CD14-positive monocyte (primary cell): ENCODE measurements around the gene DUSP6. TPM values are rescaled to one million over a fixed set of nuclear protein-coding genes. Genes with fewer than 3 reads are reported as not detected.

ENCODE experiments used
- DNase-seq, 3 donors: peaks; one replicate each; pipeline ENCODE4 v3.0.0-alpha.2; 2011 to 2022
- H2AFZ ChIP-seq: 2 replicates; pipeline ENCODE4 v1.6.0; 2012; ENCODE audit warnings: mild to moderate bottlenecking, low read depth, low read length, inconsistent platforms; ENCODE audit not compliant: insufficient read depth, poor library complexity, severe bottlenecking
- H3K27ac ChIP-seq, 2 donors: 1 replicate in 1 of 2; 2 replicates in 1 of 2; pipeline ENCODE4 v1.5.1; 2012 to 2013; ENCODE audit warnings: low read length in 2 of 2, control low read depth in 1 of 2, inconsistent platforms in 1 of 2, low read depth in 1 of 2, mild to moderate bottlenecking in 1 of 2
- H3K27me3 ChIP-seq, 2 donors: one replicate each; pipeline versions ENCODE4 v1.6.0 to v1.6.1; 2011 to 2013; ENCODE audit warnings: low read length in 2 of 2; ENCODE audit not compliant: control insufficient read depth in 2 of 2, insufficient read depth in 2 of 2
- H3K36me3 ChIP-seq, 2 donors: replicated peaks in 1 of 2; 1 replicate in 1 of 2; 2 replicates in 1 of 2; pipeline versions ENCODE4 v1.5.1 to v1.6.1; 2012 to 2013; ENCODE audit warnings: low read length in 2 of 2, control low read depth in 1 of 2, inconsistent platforms in 1 of 2, mild to moderate bottlenecking in 1 of 2; ENCODE audit not compliant: insufficient read depth in 2 of 2, control insufficient read depth in 1 of 2
- H3K4me1 ChIP-seq, 2 donors: 1 replicate in 1 of 2; 2 replicates in 1 of 2; pipeline versions ENCODE4 v1.5.1 to v1.6.1; 2012 to 2013; ENCODE audit warnings: low read length in 2 of 2, control low read depth in 1 of 2, inconsistent platforms in 1 of 2, mild to moderate bottlenecking in 1 of 2, moderate library complexity in 1 of 2; ENCODE audit not compliant: insufficient read depth in 2 of 2, control insufficient read depth in 1 of 2
- H3K4me2 ChIP-seq: replicated peaks from 2 replicates; pipeline ENCODE3; 2012; ENCODE audit warnings: low read length, moderate library complexity, mild to moderate bottlenecking; ENCODE audit not compliant: poor library complexity, severe bottlenecking; ENCODE audit errors: extremely low read depth
- H3K4me3 ChIP-seq, 3 experiments: fragments of 200-600 bp in 1 of 3; sonication (generic) in 1 of 3; replicated peaks in 1 of 3; 1 replicate in 2 of 3; 2 replicates in 1 of 3; pipeline ENCODE4 v1.5.1; 2011 to 2013; ENCODE audit warnings: low read length in 3 of 3, mild to moderate bottlenecking in 3 of 3, control low read depth in 2 of 3, low read depth in 2 of 3, inconsistent platforms in 1 of 3, moderate library complexity in 1 of 3
- H3K79me2 ChIP-seq: 2 replicates; pipeline ENCODE4 v1.6.0; 2012; ENCODE audit warnings: mild to moderate bottlenecking, control low read depth, inconsistent platforms, low read length, moderate library complexity; ENCODE audit not compliant: insufficient read depth
- H3K9ac ChIP-seq: 2 replicates; pipeline ENCODE4 v1.6.0; 2017; ENCODE audit warnings: low read length, mild to moderate bottlenecking; ENCODE audit not compliant: insufficient read depth, poor library complexity, severe bottlenecking
- H3K9me3 ChIP-seq, 2 donors: replicated peaks in 1 of 2; 1 replicate in 1 of 2; 2 replicates in 1 of 2; pipeline versions ENCODE4 v1.5.1 to v1.6.1; 2012 to 2013; ENCODE audit warnings: low read length in 2 of 2, control low read depth in 1 of 2; ENCODE audit not compliant: control insufficient read depth in 1 of 2, insufficient read depth in 1 of 2
- H4K20me1 ChIP-seq: 2 replicates; pipeline ENCODE4 v1.6.0; 2012; ENCODE audit warnings: mild to moderate bottlenecking, low read length, control low read depth, moderate library complexity; ENCODE audit not compliant: insufficient read depth
- H3K27ac Mint-ChIP-seq, 7 donors: one replicate each; pipeline ENCODE4 v1.8.0; 2020; ENCODE audit warnings: mild to moderate bottlenecking in 7 of 7, mixed read lengths in 7 of 7, moderate library complexity in 6 of 7, inconsistent platforms in 2 of 7
- H3K27me3 Mint-ChIP-seq, 3 donors: one replicate each; pipeline ENCODE4 v1.8.0; 2021 to 2022; ENCODE audit warnings: low read depth in 3 of 3, mild to moderate bottlenecking in 3 of 3, mixed read lengths in 3 of 3, moderate library complexity in 3 of 3, inconsistent platforms in 1 of 3
- H3K36me3 Mint-ChIP-seq, 2 donors: one replicate each; pipeline ENCODE4 v1.8.0; 2020; ENCODE audit warnings: mixed read lengths in 2 of 2, inconsistent platforms in 1 of 2, mild to moderate bottlenecking in 1 of 2
- H3K4me1 Mint-ChIP-seq: one replicate; pipeline ENCODE4 v1.8.0; 2020; ENCODE audit warnings: mild to moderate bottlenecking, mixed read lengths
- H3K4me3 Mint-ChIP-seq, 2 donors: one replicate each; pipeline ENCODE4 v1.8.0; 2020; ENCODE audit warnings: mild to moderate bottlenecking in 2 of 2, mixed read lengths in 2 of 2, moderate library complexity in 1 of 2
- H3K9me3 Mint-ChIP-seq, 7 donors: one replicate each; pipeline ENCODE4 v1.8.0; 2020 to 2022; ENCODE audit warnings: mixed read lengths in 7 of 7, mild to moderate bottlenecking in 6 of 7, moderate library complexity in 6 of 7, inconsistent platforms in 2 of 7
- WGBS: methylation state at CpG from one replicate; pipeline ENCODE4 v1.1.5; 2013; ENCODE audit warnings: missing lambda C conversion rate; ENCODE audit not compliant: insufficient coverage; 5-methylcytosine and 5-hydroxymethylcytosine counted together
- intact Hi-C, 2 donors: fragments of 100-400 bp; cut with micrococcal nuclease; formaldehyde crosslinking; loops; one replicate each; pipeline versions ENCODE4 v1.15.0 to v1.15.1; 2023
- polyA plus RNA-seq, 3 donors: library from polyadenylated mRNA; depleted of rRNA in 1 of 3; unstranded in 2 of 3; stranded (reverse) in 1 of 3; fragments of 300-500 nt in 2 of 3; fragments of >200 nt in 1 of 3; fragmentation: Illumina TruSeq in 2 of 3; gene quantifications; 1 replicate in 2 of 3; 2 replicates in 1 of 3; pipeline ENCODE4 v1.2.3, GENCODE V29; 2012 to 2021
- TF ChIP-seq, protein P1 (sequence below): fragments of 200-600 bp; IDR thresholded peaks from one replicate; pipeline ENCODE4 v1.8.0; 2022; ENCODE audit warnings: antibody characterized with exemption, mild to moderate bottlenecking

Gene DUSP6
- polyA plus RNA-seq, 3 donors, result 195 to 880 (median 653) TPM

DNA sequence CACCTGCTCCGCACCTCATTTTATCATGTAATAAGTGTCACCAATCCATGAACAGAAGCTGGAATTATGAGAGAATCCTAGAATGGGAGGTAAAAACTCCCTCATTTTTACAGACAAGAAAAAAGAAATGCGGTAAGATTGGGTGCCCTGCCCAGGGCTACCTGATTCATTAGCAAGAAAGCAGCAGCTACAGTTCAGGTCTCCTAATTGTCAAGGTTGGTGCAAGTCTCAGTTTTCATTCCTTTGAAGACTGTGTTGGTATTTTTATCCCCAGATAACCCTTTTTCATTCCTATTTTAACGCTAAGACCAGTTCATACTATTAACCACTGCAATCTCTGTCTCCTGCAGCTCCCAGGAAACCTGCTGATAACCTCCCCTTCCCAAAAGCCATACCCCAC, 6.9 kb downstream of the DUSP6 start:
- Histone ChIP-seq H3K9ac (no peak overlapping the region), H3K4me2 (peak overlapping the region; percentile 98), H3K4me3 (peak overlapping the region in 1 of 3 experiments; percentile 85), H3K79me2 (peaks cover 32% of the 10 kb centered on the region), H2AFZ (no peak overlapping the region), H3K36me3 (peaks cover 28 to 33% of the 10 kb centered on the region in 2 donors), H3K27ac (peak overlapping the region in 1 of 2 donors; percentile 79), H3K4me1 (peaks cover 50 to 58% of the 10 kb centered on the region in 2 donors), H3K9me3 (no peaks in the 10 kb centered on the region), H3K27me3 (no peaks in the 10 kb centered on the region), H4K20me1 (peaks cover 38% of the 10 kb centered on the region)
- Mint-ChIP-seq H3K36me3 (peaks cover 41 to 45% of the 10 kb centered on the region in 2 donors), H3K4me1 (peaks cover 55% of the 10 kb centered on the region), H3K4me3 (peak overlapping the region in 1 of 2 donors; percentile 83), H3K27ac (peak overlapping the region in 6 of 7 donors; percentile 71 to 95 (median 92)), H3K9me3 (peaks cover 0 to 5% (median 1%) of the 10 kb centered on the region in 7 donors), H3K27me3 (peaks cover 0 to 9% (median 2%) of the 10 kb centered on the region in 3 donors)
- no CpG with 5 or more reads among the region's 3 CpGs for WGBS
- intact Hi-C loops, result loop anchor here in 1 of 2 donors (10.0 kb wide), 1 partner anchor 119 kb away; no protein-coding TSS in a partner anchor
- DNase-seq, result no peak
- TF ChIP-seq, protein P1, sequence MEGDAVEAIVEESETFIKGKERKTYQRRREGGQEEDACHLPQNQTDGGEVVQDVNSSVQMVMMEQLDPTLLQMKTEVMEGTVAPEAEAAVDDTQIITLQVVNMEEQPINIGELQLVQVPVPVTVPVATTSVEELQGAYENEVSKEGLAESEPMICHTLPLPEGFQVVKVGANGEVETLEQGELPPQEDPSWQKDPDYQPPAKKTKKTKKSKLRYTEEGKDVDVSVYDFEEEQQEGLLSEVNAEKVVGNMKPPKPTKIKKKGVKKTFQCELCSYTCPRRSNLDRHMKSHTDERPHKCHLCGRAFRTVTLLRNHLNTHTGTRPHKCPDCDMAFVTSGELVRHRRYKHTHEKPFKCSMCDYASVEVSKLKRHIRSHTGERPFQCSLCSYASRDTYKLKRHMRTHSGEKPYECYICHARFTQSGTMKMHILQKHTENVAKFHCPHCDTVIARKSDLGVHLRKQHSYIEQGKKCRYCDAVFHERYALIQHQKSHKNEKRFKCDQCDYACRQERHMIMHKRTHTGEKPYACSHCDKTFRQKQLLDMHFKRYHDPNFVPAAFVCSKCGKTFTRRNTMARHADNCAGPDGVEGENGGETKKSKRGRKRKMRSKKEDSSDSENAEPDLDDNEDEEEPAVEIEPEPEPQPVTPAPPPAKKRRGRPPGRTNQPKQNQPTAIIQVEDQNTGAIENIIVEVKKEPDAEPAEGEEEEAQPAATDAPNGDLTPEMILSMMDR, result no peak

DNA sequence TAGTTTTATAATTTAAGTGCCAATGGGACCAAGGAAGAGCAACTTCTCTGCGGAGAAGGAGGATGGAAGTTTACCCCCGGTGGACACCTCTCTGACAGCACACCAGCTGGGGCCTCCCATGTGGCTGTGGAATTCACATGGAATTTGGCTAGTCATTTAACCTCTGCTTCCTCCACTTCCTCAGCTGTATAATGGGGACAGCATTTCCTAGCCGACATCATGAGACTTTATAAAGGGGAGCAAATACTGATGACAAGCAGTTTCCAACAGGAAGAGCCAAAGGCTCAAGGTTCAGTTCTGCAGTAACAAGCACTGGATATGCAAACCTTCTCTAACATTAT, 7.5 kb downstream of the DUSP6 start:
- peaks cover 0 to 9% (median 2%) of the 10 kb centered on the region in 3 donors for H3K27me3 Mint-ChIP-seq
- Histone ChIP-seq H2AFZ (no peak overlapping the region), H3K4me3 (peak overlapping the region in 1 of 3 experiments; percentile 8), H3K79me2 (peaks cover 27% of the 10 kb centered on the region), H3K9ac (no peak overlapping the region), H3K9me3 (no peaks in the 10 kb centered on the region), H3K27me3 (no peaks in the 10 kb centered on the region), H3K36me3 (peaks cover 23 to 28% of the 10 kb centered on the region in 2 donors), H3K27ac (no peak overlapping the region), H3K4me2 (peak overlapping the region; percentile 98), H3K4me1 (peaks cover 50 to 57% of the 10 kb centered on the region in 2 donors), H4K20me1 (peaks cover 33% of the 10 kb centered on the region)
- peak overlapping the region in 1 of 2 donors; percentile 65 for H3K4me3 Mint-ChIP-seq
- DNase-seq, result peak in 1 of 3 donors; percentile 11
- H3K4me1 Mint-ChIP-seq, result peaks cover 55% of the 10 kb centered on the region
- H3K9me3 Mint-ChIP-seq, result peaks cover 0 to 4% (median 1%) of the 10 kb centered on the region in 7 donors
- peak overlapping the region in 3 of 7 donors; percentile 25 to 78 (median 42) for H3K27ac Mint-ChIP-seq
- intact Hi-C loops, result loop anchor here in 1 of 2 donors (10.0 kb wide), 1 partner anchor 120 kb away; no protein-coding TSS in a partner anchor
- TF ChIP-seq, protein P1, result no peak
- WGBS, result 38% methylated on average over 2 of the region's 3 CpGs
- H3K36me3 Mint-ChIP-seq, result peaks cover 36 to 39% of the 10 kb centered on the region in 2 donors
